HEK293 (cell line): ENCODE results near the gene DEAF1.

Experiments
- HOXD13 ChIP-seq: sonication (generic); formaldehyde crosslinking; IDR thresholded peaks from 2 replicates; pipeline ENCODE4 v1.8.0; 2022; ENCODE audit warnings: missing genetic modification reagents, borderline replicate concordance
- KLF1 ChIP-seq: fragments of 450-650 bp; formaldehyde crosslinking; IDR thresholded peaks from 2 replicates; pipeline ENCODE4 v1.5.1; 2016; ENCODE audit warnings: missing biosample characterization, missing genetic modification characterization
- SETDB1 ChIP-seq: IDR thresholded peaks from one replicate; pipeline ENCODE4 v1.6.1; 2017; ENCODE audit warnings: mild to moderate bottlenecking, low read length, moderate library complexity, mixed read lengths; ENCODE audit not compliant: insufficient read length
- ZBTB1 ChIP-seq: fragments of 450-650 bp; formaldehyde crosslinking; IDR thresholded peaks from 2 replicates; pipeline ENCODE4 v1.5.1; 2016; ENCODE audit warnings: missing biosample characterization, missing genetic modification characterization
- ZBTB20 ChIP-seq: fragments of 450-650 bp; formaldehyde crosslinking; IDR thresholded peaks from 2 replicates; pipeline ENCODE4 v1.5.1; 2016; ENCODE audit warnings: missing biosample characterization, missing genetic modification characterization
- ZEB2 ChIP-seq: fragments of 450-650 bp; formaldehyde crosslinking; IDR thresholded peaks from 2 replicates; pipeline ENCODE4 v1.5.1; 2016; ENCODE audit warnings: missing biosample characterization, missing genetic modification characterization
- ZNF155 ChIP-seq: fragments of 450-650 bp; formaldehyde crosslinking; IDR thresholded peaks from 2 replicates; pipeline ENCODE4 v1.5.1; 2016; ENCODE audit warnings: missing biosample characterization, missing genetic modification characterization
- ZNF324 ChIP-seq: fragments of 450-650 bp; formaldehyde crosslinking; IDR thresholded peaks from 2 replicates; pipeline ENCODE4 v1.5.1; 2016; ENCODE audit warnings: missing biosample characterization, missing genetic modification characterization
- ZNF623 ChIP-seq: fragments of 450-650 bp; formaldehyde crosslinking; IDR thresholded peaks from 2 replicates; pipeline ENCODE4 v1.5.1; 2016; ENCODE audit warnings: missing biosample characterization, missing genetic modification characterization
- TF ChIP-seq, protein P1 (sequence below): fragments of 450-650 bp; formaldehyde crosslinking; IDR thresholded peaks from 2 replicates; pipeline ENCODE4 v1.5.1; 2016; ENCODE audit warnings: missing biosample characterization, missing genetic modification characterization
- TF ChIP-seq, protein P2 (sequence below): fragments of 450-650 bp; formaldehyde crosslinking; IDR thresholded peaks from 2 replicates; pipeline ENCODE4 v1.5.1; 2017; ENCODE audit warnings: missing biosample characterization, missing genetic modification characterization

DNA sequence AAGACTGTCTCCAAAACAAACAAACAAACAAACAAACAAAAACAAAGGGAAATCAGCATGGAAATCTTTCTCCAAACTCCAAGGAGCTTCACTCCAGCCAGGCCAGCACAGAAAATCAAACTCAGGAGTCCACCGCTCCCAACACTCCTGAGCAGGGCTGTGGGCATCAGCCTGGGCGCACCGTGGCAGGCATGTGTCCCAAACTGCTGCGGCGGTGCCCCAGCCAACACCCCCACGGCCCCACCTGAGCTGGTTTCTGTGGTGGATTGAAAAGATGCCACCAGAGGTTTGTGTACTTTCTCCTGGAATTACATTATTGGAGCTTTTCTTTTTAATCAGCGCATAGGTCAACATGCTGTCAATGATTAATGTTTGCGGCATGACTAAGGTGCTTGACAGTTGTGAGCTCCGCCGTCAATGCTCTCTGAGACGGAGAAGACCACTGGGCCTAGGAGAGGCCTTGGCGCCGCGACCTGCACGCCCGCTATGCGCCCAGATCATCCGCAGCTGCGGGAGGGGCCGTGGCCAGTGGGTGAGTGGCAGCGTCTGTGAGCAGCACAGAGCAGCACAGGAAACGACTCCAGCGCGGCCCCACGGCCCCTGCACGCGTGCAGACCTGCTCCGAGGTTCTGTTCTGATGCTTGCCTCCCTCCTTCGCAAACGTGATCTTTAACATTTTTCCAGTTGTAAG lies 39.8 kb downstream of the DEAF1 start:
- TF ChIP-seq, protein P1, sequence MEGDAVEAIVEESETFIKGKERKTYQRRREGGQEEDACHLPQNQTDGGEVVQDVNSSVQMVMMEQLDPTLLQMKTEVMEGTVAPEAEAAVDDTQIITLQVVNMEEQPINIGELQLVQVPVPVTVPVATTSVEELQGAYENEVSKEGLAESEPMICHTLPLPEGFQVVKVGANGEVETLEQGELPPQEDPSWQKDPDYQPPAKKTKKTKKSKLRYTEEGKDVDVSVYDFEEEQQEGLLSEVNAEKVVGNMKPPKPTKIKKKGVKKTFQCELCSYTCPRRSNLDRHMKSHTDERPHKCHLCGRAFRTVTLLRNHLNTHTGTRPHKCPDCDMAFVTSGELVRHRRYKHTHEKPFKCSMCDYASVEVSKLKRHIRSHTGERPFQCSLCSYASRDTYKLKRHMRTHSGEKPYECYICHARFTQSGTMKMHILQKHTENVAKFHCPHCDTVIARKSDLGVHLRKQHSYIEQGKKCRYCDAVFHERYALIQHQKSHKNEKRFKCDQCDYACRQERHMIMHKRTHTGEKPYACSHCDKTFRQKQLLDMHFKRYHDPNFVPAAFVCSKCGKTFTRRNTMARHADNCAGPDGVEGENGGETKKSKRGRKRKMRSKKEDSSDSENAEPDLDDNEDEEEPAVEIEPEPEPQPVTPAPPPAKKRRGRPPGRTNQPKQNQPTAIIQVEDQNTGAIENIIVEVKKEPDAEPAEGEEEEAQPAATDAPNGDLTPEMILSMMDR (tag by site-specific recombination) = no peak
- TF ChIP-seq ZBTB20 = no peak
- no peak for TF ChIP-seq ZEB2 (tag by site-specific recombination)
- no peak for TF ChIP-seq KLF1
- TF ChIP-seq ZNF324 (tag by site-specific recombination) = no peak
- TF ChIP-seq, protein P2, sequence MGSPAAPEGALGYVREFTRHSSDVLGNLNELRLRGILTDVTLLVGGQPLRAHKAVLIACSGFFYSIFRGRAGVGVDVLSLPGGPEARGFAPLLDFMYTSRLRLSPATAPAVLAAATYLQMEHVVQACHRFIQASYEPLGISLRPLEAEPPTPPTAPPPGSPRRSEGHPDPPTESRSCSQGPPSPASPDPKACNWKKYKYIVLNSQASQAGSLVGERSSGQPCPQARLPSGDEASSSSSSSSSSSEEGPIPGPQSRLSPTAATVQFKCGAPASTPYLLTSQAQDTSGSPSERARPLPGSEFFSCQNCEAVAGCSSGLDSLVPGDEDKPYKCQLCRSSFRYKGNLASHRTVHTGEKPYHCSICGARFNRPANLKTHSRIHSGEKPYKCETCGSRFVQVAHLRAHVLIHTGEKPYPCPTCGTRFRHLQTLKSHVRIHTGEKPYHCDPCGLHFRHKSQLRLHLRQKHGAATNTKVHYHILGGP (tag by site-specific recombination) = no peak
- no peak for TF ChIP-seq ZBTB1 (tag by site-specific recombination)
- no peak for TF ChIP-seq ZNF155
- no peak for TF ChIP-seq SETDB1
- TF ChIP-seq ZNF623 = no peak
- TF ChIP-seq HOXD13 = no peak
